Parathyroid adenoma (tissue), 2 donors: ENCODE data around the gene ZNF100.
"Not testable (repeated sequence)": the region's sequence is repeated elsewhere in the genome, so short reads cannot be mapped to it uniquely, and the experiment has no call there.

ENCODE experiments used
- H2AFZ ChIP-seq: fragments of 300-600 bp; sonication (generic); one replicate; pipeline ENCODE4 v1.7.0; 2017; ENCODE audit warnings: antibody characterized with exemption, mild to moderate bottlenecking
- H3K27ac ChIP-seq: fragments of 300-600 bp; sonication (generic); one replicate; pipeline ENCODE4 v1.7.0; 2017
- H3K27me3 ChIP-seq: fragments of 300-600 bp; sonication (generic); one replicate; pipeline ENCODE4 v1.7.0; 2017; ENCODE audit warnings: low read length; ENCODE audit not compliant: control insufficient read depth, insufficient read depth
- H3K36me3 ChIP-seq: fragments of 300-600 bp; sonication (generic); one replicate; pipeline ENCODE4 v1.7.0; 2017; ENCODE audit warnings: low read length; ENCODE audit not compliant: control insufficient read depth, insufficient read depth
- H3K4me1 ChIP-seq: fragments of 300-600 bp; sonication (generic); one replicate; pipeline ENCODE4 v1.7.0; 2017; ENCODE audit warnings: control low read depth
- H3K4me2 ChIP-seq: fragments of 300-600 bp; sonication (generic); one replicate; pipeline ENCODE4 v1.7.0; 2017; ENCODE audit warnings: low read length
- H3K4me3 ChIP-seq: fragments of 300-600 bp; sonication (generic); one replicate; pipeline ENCODE4 v1.7.0; 2017; ENCODE audit warnings: low read depth, low read length
- H3K79me2 ChIP-seq: fragments of 300-600 bp; sonication (generic); one replicate; pipeline ENCODE4 v1.7.0; 2017; ENCODE audit warnings: control low read depth
- H3K9ac ChIP-seq: fragments of 300-600 bp; sonication (generic); one replicate; pipeline ENCODE4 v1.7.0; 2017; ENCODE audit warnings: mild to moderate bottlenecking
- H3K9me3 ChIP-seq: fragments of 300-600 bp; sonication (generic); one replicate; pipeline ENCODE4 v1.7.0; 2017; ENCODE audit warnings: low read length; ENCODE audit not compliant: control insufficient read depth
- CTCF ChIP-seq: fragments of 300-600 bp; sonication (generic); IDR thresholded peaks from one replicate; pipeline ENCODE4 v1.7.0; 2017; ENCODE audit warnings: antibody characterized with exemption, mild to moderate bottlenecking
- donor health status: primary hyperparathyroidism.

ZNF100 gene

GRCh38 chr19:21677696-21678418 lies 89.5 kb downstream of the ZNF100 start:
- no peak for TF ChIP-seq CTCF
- Histone ChIP-seq H3K27me3 (no peaks in the 10 kb centered on the region), H2AFZ (no peak overlapping the region), H3K9me3 (no peaks in the 10 kb centered on the region), H3K4me3 (no peak overlapping the region), H3K9ac (no peak overlapping the region), H3K36me3 (no peaks in the 10 kb centered on the region), H3K79me2 (no peaks in the 10 kb centered on the region), H3K27ac (no peak overlapping the region), H3K4me2 (no peak overlapping the region), H3K4me1 (no peaks in the 10 kb centered on the region)

- Histone ChIP-seq H3K79me2 (no peaks in the 10 kb centered on the region), H3K4me3 (no peak overlapping the region), H3K4me2 (no peak overlapping the region), H3K36me3 (no peaks in the 10 kb centered on the region), H2AFZ (no peak overlapping the region), H3K4me1 (no peaks in the 10 kb centered on the region), H3K27me3 (no peaks in the 10 kb centered on the region), H3K9ac (no peak overlapping the region), H3K9me3 (no peaks in the 10 kb centered on the region), H3K27ac (no peak overlapping the region)
- TF ChIP-seq CTCF: no peak
Observed at GRCh38 chr19:21674454-21674853, 92.9 kb downstream of the ZNF100 start.

- H3K4me2 ChIP-seq, H3K9ac ChIP-seq, H3K27ac ChIP-seq, H3K79me2 ChIP-seq, H3K9me3 ChIP-seq, H3K4me3 ChIP-seq, H3K27me3 ChIP-seq, H3K4me1 ChIP-seq, H3K36me3 ChIP-seq: not testable (repeated sequence)
- peak overlapping the region; percentile 5 for H2AFZ ChIP-seq
Observed at GRCh38 chr19:21673479-21673878, 93.9 kb downstream of the ZNF100 start.
